Mucosa of gallbladder (tissue), 1 donor: Measurements from ENCODE around the gene GNPTAB. TPM values are rescaled to one million over a fixed set of nuclear protein-coding genes. Genes with fewer than 3 reads are reported as not detected.

Experiments used
- DNase-seq: peaks from one replicate; pipeline ENCODE4 v3.0.0-alpha.2; 2020; ENCODE audit warnings: low spot score
- total RNA-seq: library from RNA; stranded (reverse); gene quantifications from one replicate; pipeline ENCODE4 v1.2.1, GENCODE V29; 2021
- donor health status: DM: no; HTN: no; CAD: no.

GNPTAB gene
- total RNA-seq, 1 donor from 2014 or later: 42.0 TPM

- DNase-seq: peak; percentile 34
Measured at GRCh38 chr12:101696251-101697196, 134.2 kb downstream of the GNPTAB start.

GRCh38 chr12:101695706-101696105, 135.1 kb downstream of the GNPTAB start:
- DNase-seq: no peak

Other genes with a start within 250 kb of the GNPTAB start
- gene MYBPC1, start 236.0 kb downstream of the GNPTAB start, total RNA-seq: 0.55 TPM
- gene CHPT1, start 133.3 kb downstream of the GNPTAB start, total RNA-seq: 88.7 TPM
- gene SYCP3, start 91.5 kb downstream of the GNPTAB start, total RNA-seq: 0.32 TPM
- 19.2 TPM for gene DRAM1, start 46.6 kb upstream of the GNPTAB start, total RNA-seq
- 32.0 TPM for gene WASHC3, start 231.0 kb upstream of the GNPTAB start, total RNA-seq